Astrocyte (in vitro differentiated cells and primary cell): ENCODE measurements around the gene GSTP1.

Experiments
- EZH2 ChIP-seq: IDR thresholded peaks from 2 replicates; pipeline ENCODE4 v1.6.1; 2012; ENCODE audit warnings: mild to moderate bottlenecking, low read length, inconsistent platforms; ENCODE audit not compliant: insufficient read depth
- TF ChIP-seq, protein P1 (sequence below): IDR thresholded peaks from 2 replicates; pipeline ENCODE4 v1.5.1; 2011; ENCODE audit warnings: low read depth, mild to moderate bottlenecking, inconsistent platforms, low read length, moderate library complexity; ENCODE audit not compliant: insufficient read depth

DNA sequence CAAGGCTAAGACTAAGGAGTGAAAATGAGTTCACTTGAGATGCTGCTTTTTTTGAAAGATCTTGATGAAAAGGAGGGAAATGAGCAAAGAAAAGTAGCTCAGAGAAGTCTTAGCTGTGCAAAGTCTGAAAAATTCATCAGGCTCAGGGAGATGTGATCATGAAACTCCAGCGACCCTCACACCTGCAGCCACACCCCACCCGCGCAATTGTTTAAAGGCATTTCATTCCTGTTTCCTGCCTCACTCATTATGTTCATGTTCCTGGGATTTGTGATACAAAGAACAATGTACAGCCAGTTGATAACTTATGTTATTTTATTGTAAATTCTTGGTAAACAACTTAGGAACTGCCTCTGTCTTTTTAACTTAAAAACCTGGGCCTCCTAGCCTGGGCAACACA lies 8.7 kb upstream of the GSTP1 start:
- no peak for TF ChIP-seq EZH2
- TF ChIP-seq, protein P1, sequence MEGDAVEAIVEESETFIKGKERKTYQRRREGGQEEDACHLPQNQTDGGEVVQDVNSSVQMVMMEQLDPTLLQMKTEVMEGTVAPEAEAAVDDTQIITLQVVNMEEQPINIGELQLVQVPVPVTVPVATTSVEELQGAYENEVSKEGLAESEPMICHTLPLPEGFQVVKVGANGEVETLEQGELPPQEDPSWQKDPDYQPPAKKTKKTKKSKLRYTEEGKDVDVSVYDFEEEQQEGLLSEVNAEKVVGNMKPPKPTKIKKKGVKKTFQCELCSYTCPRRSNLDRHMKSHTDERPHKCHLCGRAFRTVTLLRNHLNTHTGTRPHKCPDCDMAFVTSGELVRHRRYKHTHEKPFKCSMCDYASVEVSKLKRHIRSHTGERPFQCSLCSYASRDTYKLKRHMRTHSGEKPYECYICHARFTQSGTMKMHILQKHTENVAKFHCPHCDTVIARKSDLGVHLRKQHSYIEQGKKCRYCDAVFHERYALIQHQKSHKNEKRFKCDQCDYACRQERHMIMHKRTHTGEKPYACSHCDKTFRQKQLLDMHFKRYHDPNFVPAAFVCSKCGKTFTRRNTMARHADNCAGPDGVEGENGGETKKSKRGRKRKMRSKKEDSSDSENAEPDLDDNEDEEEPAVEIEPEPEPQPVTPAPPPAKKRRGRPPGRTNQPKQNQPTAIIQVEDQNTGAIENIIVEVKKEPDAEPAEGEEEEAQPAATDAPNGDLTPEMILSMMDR = no peak
